HCT116 (cell line): ENCODE data around the gene GPRC5A.

Source experiments
- EZH2phosphoT487 ChIP-seq: fragments of 200-600 bp; IDR thresholded peaks from 2 replicates; pipeline ENCODE4 v1.6.1; 2018; ENCODE audit warnings: antibody characterized with exemption, borderline replicate concordance
- ZNF274 ChIP-seq: fragments of 200-500 bp; sonication (Bioruptor generic); IDR thresholded peaks from 2 replicates; pipeline ENCODE4 v1.6.1; 2014; ENCODE audit warnings: mild to moderate bottlenecking, low read depth, low read length, inconsistent platforms

DNA sequence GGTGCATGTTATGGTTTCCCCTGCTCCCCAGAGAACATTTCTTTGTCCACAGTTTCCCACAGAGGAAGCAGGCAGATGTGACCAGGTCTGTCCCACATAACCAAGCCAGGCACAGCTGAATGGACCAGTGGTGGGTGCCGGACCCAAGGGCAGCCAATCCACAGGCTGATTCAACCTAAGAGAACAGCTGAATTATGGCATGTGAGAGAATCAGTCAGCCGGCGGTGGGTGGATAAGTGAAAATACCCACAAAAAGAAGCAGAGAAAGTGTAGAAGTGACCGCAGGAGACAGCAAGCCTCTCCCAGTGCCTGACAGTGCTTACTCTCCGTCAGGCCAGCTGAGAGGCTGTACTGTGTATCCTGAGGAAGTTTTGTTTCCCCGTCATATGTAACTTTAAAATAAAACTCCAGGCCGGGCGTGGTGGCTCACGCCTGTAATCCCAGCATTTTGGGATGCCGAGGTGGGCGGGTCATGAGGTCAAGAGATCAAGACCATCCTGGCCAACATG is 45.7 kb downstream of the GPRC5A start:
- no peak for TF ChIP-seq EZH2phosphoT487
- TF ChIP-seq ZNF274 = no peak
